ENCODE data around the gene DCDC2C.

GRCh38 chr2:3839476-3839875, 136.1 kb downstream of the DCDC2C start:
- TF ChIP-seq CTCF (conservative IDR thresholded peaks at IDR 0.05; ENCODE audit: low read length) (no peak), EZH2phosphoT487 (IDR thresholded peaks at IDR 0.05; ENCODE audit: borderline replicate concordance) (no peak)
